Gastroesophageal sphincter (tissue), 3 donors: ENCODE measurements around the gene PRMT9.

Experiments
- CTCF ChIP-seq, 4 experiments: fragments of 200-600 bp in 2 of 4; fragments of 450-650 bp in 2 of 4; sonication (generic) in 1 of 4; IDR thresholded peaks; one replicate each; pipeline ENCODE4 v1.5.1; 2017 to 2019; ENCODE audit warnings: antibody characterized with exemption in 4 of 4, mild to moderate bottlenecking in 2 of 4, moderate library complexity in 2 of 4
- EP300 ChIP-seq: sonication (generic); formaldehyde crosslinking; IDR thresholded peaks from one replicate; pipeline ENCODE4 v1.6.1; 2017; ENCODE audit warnings: antibody characterized with exemption, mild to moderate bottlenecking
- POLR2A ChIP-seq, 2 donors: fragments of 450-650 bp; IDR thresholded peaks; one replicate each; pipeline ENCODE4 v1.6.1; 2017; ENCODE audit warnings: antibody characterized with exemption in 2 of 2, mild to moderate bottlenecking in 2 of 2, moderate library complexity in 1 of 2
- POLR2AphosphoS5 ChIP-seq: sonication (generic); formaldehyde crosslinking; IDR thresholded peaks from one replicate; pipeline ENCODE4 v1.6.1; 2017; ENCODE audit warnings: antibody characterized with exemption

- TF ChIP-seq CTCF (IDR thresholded peaks at IDR 0.05), result no peak
- TF ChIP-seq POLR2A (IDR thresholded peaks at IDR 0.05), result no peak
- TF ChIP-seq POLR2AphosphoS5, result no peak
- TF ChIP-seq EP300, result no peak
Observed at GRCh38 chr4:147732518-147733235, 48.7 kb upstream of the PRMT9 start.
